ENCODE results near the gene GPRIN3.

Gene GPRIN3

GRCh38 chr4:89307446-89308160 lies at the start of gene GPRIN3:
TSS of gene GPRIN3 (minus strand) at chr4:89307800. CDS start at chr4:89250110, 57,690 bp downstream.
- DNase-seq = no peak

- no peak for DNase-seq
Measured at GRCh38 chr4:89357340-89357739, 49.7 kb upstream of the GPRIN3 start.

GRCh38 chr4:89356086-89356485 lies 48.5 kb upstream of the GPRIN3 start:
- DNase-seq = no peak

- no peak for DNase-seq
Measured at GRCh38 chr4:89353514-89353913, 45.9 kb upstream of the GPRIN3 start.

- DNase-seq = no peak
Measured at GRCh38 chr4:89352541-89352940, 44.9 kb upstream of the GPRIN3 start.

- no peak for DNase-seq
Measured at GRCh38 chr4:89351201-89351600, 43.6 kb upstream of the GPRIN3 start.

- no peak for DNase-seq
Measured at GRCh38 chr4:89347363-89348025, 39.9 kb upstream of the GPRIN3 start.

- DNase-seq = no peak
Measured at GRCh38 chr4:89344571-89344970, 37.0 kb upstream of the GPRIN3 start.

GRCh38 chr4:89338206-89338605 lies 30.6 kb upstream of the GPRIN3 start:
- DNase-seq = no peak

- no peak for DNase-seq
Measured at GRCh38 chr4:89337681-89338080, 30.1 kb upstream of the GPRIN3 start.

GRCh38 chr4:89336818-89337420 lies 29.3 kb upstream of the GPRIN3 start:
- DNase-seq = no peak

- DNase-seq = no peak
Measured at GRCh38 chr4:89334830-89335229, 27.2 kb upstream of the GPRIN3 start.

GRCh38 chr4:89334311-89334710 lies 26.7 kb upstream of the GPRIN3 start:
- DNase-seq = no peak

GRCh38 chr4:89331686-89332544 lies 24.3 kb upstream of the GPRIN3 start:
- DNase-seq = no peak

GRCh38 chr4:89331197-89331596 lies 23.6 kb upstream of the GPRIN3 start:
- no peak for DNase-seq

- no peak for DNase-seq
Measured at GRCh38 chr4:89329280-89329679, 21.7 kb upstream of the GPRIN3 start.

GRCh38 chr4:89324671-89325070 lies 17.1 kb upstream of the GPRIN3 start:
- DNase-seq = no peak

- DNase-seq = no peak
Measured at GRCh38 chr4:89322671-89323070, 15.1 kb upstream of the GPRIN3 start.

- DNase-seq = no peak
Measured at GRCh38 chr4:89319756-89320155, 12.2 kb upstream of the GPRIN3 start.

- DNase-seq = no peak
Measured at GRCh38 chr4:89316931-89317366, 9.3 kb upstream of the GPRIN3 start.

GRCh38 chr4:89316211-89316610 lies 8.6 kb upstream of the GPRIN3 start:
- no peak for DNase-seq

- no peak for DNase-seq
Measured at GRCh38 chr4:89314291-89314690, 6.7 kb upstream of the GPRIN3 start.

GRCh38 chr4:89312066-89312465 lies 4.5 kb upstream of the GPRIN3 start:
- DNase-seq = no peak

Data from NCI-H1694 (cell line).